GM21786 (cell line): ENCODE results near the gene TMEM184B.

Experiments used
- ATAC-seq: cut with Tn5 transposase; IDR thresholded peaks from one replicate; pipeline ENCODE4 v1.9.1; 2021; ENCODE audit not compliant: unreplicated experiment

TMEM184B gene

DNA sequence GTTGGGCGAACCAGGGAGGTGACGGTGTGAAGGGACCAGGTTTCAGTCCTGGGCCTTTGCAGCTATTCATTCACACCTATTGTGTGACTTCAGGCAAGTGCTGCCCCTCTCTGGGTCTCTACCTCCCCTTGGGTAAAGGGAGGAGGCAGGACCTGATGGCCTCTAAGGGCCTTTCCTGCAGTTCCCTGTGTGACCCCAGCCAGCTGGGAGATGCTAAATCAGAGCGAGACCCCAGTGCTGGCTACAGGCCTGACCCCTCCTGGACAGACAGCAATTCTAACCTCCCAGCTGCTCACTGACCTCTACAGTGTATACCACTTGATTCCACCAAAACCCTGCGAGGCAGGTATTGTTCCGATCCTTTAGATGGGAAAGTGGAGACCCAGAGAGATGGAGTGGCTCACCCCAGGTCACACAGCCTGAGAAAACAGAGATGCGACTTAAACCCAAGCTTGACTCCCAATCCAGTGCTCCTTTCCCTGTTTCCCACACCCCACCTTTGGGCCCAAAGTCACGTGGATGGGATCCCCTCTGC is 64.8 kb downstream of the TMEM184B start:
- no peak for ATAC-seq

DNA sequence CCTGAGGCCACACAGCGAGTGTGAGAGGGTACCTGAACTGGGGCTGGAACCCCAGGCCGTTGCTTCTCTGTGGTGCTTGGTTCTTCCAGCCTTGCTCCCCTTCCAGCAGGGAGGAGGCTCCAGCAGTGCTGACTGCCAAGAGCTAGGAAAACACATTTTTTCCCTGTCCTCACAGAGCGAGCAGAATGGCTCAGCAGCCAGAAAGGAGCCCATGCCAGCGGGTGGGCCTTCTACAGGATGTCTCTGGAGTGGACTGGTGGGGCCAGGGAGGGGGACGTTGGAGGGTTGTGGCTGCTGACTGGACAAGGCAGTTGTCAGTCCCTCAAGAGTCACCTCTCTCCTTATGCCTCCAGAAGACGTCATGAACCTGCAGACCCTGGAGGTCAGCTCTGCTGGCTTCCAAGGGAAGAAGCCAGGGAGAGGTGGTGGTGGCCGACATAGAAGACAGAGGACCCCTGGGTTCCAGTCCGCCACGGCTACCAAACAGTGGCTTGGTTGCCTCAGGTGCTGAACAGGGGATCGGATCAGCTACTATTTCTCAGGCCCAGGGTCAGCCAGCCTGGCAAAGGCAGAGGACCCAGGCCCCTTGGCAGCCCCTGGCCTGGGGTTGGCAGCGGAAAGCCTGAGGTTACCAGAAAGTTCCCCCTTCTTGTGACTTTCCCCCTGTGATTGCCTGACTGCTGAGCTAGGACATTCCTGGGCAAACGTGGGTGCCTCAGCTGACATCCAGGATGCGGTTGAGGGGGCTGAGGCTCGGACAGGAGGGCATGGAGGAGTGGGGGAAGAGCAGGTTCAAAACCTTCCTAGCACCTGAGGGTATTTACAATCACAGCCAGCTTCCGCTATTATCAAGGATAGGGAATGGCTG is 67.3 kb downstream of the TMEM184B start:
- ATAC-seq = no peak

DNA sequence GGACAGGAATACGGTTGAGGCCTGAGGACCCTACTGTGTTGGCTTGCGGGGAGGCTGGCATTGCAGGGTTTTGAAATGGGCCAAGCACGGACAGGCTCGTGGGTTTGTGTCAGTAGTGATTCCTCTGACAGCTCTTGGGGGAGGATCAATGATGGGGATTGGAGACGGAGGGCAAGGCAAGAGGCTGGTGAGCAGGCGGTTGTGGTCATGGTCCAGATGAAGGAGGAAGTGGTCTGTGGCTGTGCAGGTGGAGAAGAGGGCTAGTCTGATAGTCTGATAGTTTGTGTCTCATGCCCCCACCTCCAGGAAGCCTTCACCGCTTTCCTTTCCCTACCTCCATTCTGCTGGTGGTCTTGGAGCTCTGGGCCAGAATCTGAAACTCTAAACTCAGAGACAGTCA is 68.0 kb downstream of the TMEM184B start:
- no peak for ATAC-seq

DNA sequence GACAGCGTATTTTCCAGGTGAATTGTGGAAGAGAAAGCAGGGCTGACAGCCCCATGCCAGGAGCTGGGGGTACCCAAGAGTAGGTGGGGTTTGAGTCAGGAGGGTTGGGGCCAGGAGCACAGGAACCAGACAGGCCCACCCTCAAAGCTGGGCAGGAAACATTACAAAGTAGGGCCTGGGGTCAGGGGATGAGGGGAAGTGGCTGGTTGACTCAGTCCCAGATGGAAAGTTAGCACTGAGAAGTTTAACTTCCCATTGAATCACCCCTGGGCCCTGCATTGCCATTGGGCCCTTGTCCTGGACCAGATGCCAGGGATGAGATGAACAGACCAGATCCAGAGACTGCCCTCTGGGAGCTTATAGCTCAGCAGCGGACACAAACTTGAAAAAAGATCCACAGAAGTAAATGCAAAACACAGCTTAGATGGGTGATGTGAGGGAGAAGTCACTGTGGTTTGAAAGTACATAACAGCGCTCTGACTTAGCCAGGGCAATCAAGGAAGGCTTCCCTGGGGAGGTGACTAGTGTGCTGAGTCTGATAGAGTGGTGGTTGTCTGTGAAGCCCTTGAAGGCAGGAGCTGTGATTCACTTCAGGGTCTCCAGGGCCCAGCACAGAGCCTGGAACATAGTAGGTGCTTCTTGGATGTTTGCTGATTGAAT is 68.8 kb downstream of the TMEM184B start:
- no peak for ATAC-seq

DNA sequence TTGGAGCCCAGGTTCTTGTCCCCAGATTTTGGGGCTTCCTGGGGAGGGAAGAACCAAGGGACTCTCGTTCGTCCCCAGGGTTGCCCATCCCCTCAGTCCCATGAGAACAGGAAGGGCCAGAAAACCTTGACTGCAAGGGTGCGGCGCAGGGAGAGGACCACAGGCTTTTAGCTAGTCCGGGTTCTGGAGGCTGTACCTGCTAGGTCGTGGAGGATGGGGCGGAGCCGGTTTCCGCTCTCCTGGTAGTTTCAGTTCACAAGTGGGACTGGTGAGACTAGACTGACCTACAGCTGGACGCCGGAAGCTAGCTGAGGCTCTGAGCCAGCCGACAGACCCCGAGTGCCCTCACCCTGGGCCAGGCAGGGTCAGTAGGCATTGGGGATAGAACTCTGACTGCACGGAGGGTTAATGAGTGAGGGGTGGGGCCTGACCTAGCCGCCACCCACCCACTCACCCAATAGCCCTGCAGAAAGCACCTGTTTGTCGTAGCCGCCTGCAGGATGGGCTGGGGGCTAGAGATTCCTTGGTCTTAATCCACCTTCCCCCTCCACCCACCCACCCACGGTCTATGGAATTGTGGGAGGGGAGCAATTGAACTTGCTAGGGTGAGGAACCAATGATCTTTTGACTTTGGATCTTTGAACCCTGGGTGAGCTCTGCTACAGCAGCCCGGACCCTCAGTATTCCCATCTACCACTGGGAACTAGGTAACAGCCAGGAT is 69.6 kb downstream of the TMEM184B start:
- ATAC-seq = no peak

DNA sequence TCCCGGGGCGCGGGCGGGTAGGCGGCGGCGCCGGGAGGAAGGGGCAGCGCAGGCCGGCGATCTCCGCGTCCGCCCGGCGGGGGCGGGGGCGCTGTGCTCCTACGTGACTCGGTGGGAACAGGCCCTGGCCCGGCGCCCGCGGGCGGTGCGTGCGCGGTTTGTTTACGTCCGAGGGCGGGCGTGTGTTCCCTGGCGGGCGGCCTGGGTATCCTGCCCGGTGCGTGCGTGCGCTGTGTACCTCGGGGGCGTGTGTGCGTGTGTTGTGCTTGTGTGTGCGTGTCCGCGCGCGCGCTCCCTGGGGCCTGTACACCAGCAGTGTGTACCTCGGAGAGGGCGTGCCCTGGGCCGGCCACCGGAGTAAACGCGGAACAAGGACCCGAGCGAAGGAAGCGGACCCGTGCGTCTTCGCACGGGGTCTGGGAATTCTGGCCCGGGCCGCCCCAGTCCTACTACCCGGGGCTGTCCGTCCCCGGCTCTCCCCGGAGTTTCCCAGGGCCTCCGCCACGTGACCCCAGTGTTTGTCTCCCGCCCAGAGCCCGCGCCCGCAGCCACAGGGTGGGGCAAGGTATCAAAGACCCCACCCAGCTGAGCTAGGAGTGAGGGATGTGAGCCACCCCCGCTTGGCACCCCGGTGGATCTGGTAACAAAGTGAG is 70.2 kb downstream of the TMEM184B start:
- ATAC-seq = peak; percentile 26

DNA sequence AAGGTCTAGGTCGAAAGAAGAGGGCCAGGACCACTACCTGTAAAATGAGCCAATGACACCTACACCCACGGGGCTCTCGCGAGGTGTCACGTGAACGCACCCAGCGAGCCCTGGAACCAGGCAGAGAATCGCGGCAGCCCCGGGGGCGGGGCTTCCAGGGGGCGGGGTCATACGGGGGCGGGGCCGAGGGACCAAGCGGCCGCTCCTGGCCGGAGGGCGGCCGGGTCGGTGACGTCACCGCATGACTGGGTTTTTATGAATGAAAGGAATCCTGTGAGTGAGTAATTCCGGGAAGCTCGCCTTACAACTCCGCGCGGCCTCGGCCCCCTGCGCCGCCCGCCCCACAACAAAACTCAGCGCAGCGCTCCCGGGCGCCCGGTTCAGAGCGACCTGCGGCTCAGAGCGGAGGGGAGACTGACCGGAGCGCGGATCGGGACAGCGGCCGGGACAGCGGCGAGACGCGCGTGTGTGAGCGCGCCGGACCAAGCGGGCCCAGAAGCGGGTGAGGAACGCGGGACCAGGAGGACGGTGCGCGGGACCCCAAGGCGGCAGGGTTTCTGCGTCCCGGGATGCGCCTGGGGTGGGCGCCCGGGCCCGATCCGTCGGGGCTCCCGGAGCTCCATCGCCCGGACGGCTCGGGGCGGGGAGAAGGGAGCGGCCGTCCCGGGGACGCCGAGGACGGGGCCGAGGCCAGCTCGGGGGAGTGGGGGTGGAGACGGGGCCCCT is 70.9 kb downstream of the TMEM184B start, which contains the start of gene MAFF:
Gene MAFF (plus strand): TSS at position 284 of the 726 bp plus-strand sequence. CDS start 11,860 bp downstream, outside the sequence.
- peak; percentile 57 for ATAC-seq

DNA sequence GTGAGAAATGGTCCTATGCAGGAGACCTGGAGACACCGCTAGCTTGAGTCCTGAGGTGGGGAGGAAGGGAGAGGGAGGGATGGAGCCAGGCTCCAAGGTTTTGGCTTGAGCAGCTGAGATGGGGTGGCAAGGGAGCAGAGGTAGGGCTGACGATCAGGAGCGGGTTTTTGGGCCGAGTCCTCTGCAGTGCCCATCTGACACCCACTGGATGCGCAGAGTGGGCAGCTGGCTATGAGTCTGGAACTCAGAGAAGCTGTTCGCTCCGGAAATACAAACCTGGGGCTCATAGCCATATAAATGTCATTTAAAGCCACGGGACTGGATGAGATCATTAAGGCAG is 71.5 kb downstream of the TMEM184B start:
- no peak for ATAC-seq

DNA sequence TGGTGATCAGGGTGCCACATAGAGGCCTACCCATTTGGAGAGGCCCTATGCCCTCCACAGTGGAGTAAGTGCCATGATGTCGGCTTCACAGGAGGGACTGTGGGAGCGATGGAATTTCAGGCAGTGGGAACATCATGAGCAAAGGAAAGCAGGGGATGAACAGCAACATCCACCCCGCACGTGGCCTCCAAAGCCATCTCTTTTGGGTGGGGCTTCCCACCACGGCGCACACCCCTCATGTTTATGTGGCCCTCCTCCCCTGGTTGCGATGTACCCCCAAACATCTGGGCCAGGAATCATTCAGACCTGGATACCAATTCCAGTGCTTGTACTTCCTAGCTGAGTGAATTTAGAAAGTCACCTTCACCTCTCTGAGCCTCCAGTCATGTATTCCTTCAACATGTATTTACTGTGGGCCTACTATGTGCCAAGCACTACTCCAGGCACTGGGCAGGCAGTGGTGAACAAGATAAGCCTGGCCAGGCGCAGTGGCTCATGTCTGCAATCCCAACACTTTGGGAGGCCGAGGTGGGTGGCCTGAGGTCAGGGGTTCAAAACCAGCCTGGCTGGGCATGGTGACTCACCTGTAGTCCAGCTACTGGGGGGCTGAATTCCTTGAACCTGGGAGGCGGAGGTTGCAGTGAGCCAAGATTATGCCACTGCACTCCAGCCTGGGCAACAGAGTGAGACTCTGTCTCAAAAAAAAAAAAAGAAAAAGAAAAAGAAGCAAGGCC is 72.8 kb downstream of the TMEM184B start:
- no peak for ATAC-seq

DNA sequence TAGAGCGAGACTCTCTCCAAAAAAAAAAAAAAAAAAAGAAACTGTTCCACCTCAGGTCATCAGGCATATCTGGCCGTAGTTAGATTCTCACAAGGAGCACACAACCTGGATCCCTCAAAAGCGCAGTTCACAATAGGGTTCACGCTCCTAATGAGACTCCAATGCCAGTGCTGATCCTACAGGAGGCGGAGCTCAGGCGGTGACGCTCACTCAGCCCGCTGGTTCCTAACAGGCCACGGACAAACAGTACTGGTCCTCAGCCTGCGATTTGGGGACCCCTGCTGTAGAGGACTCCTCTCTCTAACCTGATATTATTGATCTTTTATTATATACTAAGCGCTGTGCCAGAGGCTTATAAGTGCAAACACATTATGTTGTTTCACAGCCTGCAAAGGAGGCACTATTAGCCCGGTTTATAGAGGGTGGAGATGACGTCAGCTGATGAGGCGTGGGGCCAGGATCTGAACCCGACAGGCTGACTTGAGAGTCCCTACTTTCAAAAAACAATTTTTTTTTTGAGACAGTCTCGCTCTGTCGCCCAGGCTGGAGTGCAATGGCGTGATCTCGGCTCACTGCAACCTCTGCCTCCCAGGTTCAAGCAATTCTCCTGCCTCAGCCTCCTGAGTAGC is 75.9 kb downstream of the TMEM184B start:
- no peak for ATAC-seq

DNA sequence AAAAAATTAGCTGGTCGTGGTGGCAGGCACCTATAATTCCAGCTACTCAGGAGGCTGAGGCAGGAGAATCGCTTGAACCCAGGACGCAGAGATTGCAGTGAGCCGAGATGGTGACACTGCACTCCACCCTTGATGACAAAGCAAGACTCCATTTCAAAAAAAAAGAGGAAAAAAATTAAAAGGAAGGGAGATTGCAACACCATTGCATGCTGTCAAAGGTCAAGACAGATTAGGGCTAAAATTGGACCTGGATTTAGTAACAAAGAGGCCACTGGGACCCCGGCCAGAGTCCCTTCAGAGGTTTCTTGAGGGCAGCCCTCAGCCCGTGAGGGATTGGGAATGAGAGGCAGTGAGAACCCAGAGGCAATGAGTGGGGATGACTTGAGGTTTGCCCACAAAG is 79.2 kb downstream of the TMEM184B start:
- ATAC-seq = no peak

DNA sequence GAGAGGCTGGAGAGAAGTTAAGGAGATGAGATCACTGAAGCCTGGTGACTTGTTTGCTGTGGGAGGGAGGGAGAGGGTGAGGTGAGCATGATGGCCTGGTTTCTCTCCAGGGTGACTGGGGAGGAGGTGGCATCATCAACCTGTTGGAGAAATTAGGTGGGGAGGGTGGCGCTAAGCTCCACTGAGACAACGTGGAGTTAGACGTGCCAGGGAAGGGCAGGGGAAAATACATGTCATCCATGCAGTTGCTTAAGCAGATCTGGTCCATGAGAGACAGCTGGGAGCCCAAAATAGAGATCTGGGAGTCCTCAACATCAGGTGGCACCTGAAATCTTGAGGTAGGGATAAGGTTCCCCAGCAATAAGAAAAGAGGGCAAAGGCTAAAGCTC is 80.3 kb downstream of the TMEM184B start:
- no peak for ATAC-seq

DNA sequence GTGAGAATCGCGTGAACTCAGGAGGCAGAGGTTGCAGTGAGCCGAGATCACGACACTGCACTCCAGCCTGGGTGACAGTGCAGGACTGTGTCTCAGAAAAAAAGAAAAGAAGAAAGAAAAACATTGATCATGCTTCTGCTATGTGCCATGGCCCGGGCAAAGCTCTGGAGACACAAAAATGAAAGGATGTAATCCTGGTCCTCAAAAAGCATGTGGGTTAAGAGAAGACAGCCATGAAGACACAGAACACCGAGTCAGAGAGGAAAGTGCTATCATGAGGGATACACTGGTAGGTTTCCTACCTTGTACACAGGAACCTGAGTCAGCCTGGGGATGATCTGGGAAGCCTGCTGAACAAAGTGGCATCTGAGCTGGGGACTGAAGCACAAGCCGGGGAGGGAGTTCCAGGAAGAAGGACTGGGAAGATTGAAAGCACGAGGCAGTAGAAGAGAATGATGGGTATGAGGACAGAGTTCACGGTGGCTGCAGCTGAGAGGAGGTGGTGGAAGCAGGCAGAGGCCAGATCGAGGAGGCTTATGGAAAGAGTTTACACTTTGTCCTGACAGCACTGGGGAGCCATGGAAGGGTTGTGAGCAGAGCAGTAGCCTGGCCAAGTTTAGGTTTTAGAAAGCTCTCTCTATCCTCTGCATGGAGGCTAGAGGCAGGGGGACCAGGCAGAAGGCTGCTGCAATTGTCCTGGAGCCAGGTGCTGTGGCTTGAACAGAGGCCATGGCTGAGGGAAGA is 80.9 kb downstream of the TMEM184B start:
- no peak for ATAC-seq

DNA sequence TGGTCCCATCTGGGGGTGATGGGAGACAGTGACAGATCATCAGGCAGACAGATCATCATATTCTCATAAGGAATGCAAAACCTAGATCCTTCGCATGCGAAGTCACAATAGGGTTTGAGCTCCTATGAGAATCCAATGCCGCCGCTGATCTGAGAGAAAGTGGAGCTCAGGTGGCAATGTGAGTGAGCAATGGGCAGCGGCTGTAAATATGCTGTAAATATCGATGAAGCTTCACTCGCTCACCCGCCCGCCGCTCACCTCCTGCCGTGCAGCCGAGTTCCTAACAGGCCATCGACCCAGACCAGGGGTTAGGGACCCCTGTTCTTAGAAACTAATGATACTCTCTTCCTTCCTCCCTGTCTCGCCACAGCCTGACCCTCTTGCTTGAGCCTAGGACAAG is 81.8 kb downstream of the TMEM184B start:
- ATAC-seq = no peak

DNA sequence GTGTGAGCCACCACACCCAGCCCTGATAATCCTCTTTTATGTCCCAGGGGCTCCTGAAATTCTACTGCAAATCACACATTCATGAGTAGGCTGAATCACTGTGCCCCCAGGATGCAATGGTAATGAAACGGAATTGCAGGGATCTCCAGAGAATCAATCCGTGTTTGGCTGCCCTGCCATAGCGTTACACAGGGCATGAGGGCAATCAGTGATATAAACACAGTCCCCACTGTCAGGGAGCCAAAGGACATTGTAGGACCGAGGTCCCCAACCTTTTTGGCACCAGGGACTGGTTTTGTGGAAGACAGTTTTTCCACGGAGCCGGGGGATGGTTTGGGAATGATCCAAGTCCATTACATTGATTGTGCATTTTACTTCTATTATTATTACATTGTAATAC is 82.2 kb downstream of the TMEM184B start:
- no peak for ATAC-seq

DNA sequence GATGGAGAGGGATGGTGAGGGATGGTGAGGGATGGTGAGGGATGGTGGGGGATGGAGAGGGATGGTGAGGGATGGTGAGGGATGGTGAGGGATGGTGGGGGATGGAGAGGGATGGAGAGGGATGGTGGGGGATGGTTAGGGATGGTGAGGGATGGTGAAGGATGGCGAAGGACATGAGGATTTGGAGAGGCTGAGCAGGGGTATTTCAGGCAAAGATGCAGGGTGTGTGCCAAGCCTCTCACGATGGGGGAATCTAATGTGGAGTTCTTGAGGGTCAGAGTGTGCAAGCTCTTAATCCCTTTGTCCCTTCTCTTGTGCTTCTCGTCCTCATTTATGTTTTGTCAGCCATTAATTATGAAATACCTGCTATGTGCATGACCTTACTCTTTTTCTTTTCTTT is 83.7 kb downstream of the TMEM184B start:
- ATAC-seq = no peak

DNA sequence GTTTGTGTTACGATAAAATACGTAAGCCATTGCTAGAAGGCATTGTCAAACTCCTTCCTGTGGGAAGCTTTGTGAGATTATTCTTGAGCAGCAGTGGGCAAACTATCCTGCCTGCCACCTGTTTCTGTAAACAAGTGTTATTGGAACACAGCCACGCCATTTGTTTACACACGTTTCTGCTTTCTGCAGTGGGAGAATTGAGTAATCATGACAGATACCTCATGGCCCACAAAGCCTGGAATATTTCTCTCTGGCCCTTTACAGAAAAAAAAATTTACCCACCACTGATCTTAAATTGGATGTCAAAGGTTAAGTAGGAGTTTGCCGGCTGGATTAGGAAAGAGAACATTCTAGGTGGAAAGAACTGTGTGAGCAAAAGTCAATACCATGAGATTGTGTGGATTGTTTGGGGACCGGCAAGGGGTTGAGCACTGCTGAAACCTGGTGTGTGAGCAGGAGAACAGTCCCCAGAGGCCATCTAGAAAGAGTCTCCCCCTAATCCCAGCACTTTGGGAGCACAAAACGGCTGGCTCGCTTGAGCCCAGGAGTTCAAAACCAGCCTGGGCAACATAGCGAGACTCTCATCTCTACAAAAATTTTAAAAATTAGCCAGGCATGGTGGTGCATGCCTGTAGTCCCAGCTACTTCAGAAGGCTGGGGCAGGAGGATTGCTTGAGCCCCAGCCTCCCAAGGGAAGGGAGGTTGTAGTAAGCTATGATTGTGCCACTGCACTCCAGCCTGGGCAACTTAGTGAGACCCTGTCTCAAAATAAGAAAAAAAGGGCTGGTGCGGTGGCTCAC is 85.2 kb downstream of the TMEM184B start:
- no peak for ATAC-seq

DNA sequence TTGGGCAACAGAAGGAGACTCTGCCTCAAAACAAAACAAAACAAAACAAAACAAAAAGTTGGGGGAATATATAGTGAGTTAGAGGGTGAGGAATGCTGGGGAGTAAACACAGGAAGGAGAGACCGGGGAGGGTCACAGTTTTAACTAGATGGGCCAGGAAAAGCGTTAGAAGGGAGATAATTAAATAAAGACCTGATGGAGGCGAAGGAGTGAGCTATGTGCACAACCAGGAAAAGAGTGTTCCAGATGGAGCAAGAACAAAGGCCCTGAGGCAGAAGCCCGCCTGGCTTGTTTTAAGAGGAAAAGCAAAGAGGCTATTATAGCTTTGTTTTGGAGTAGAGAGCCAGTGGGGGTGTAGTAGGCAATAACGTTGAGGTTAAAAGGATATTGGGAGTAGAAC is 86.4 kb downstream of the TMEM184B start:
- no peak for ATAC-seq
